ENCODE measurements around the gene SLC25A12.
"Not testable (repeated sequence)": the region's sequence is repeated elsewhere in the genome, so short reads cannot be mapped to it uniquely, and the experiment has no call there.

SLC25A12 gene

DNA sequence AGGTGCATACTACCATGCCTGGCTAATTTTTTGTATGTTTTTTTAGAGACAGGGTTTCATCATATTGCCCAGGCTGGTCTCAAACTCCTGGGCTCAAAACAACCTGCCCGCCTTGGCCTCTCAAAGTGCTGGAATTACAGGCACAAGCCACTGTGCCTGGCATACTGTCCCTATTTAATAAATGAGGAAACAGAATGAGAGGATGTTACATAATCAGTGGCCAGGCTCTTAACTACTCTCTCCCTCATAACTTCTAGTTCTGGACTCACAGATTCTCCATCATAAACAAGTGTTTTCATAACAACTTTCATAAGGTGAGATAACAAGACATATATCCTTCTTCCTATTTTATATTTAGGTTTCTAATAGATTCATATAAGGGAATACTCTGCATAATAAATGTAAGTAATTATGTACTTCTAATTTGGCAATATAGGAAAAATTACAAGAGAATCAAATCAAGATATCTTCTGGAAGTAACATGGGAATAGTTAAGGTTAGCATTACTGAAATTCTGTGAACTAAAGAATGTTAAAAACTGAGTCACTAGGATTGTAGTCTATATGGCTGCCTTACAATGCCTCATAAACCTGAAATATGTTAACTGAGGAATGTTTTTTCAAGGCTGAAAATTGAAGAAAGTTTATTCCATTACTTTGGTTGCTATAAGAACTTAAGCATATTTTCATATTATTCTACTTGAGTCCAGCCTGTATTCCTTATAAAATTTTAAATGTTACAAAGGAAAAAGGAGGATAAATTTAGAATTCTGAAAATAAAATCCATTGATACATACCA, 71.3 kb downstream of the SLC25A12 start:
- no peak for DNase-seq (ENCODE audit: low read depth in 2 of 2)

DNA sequence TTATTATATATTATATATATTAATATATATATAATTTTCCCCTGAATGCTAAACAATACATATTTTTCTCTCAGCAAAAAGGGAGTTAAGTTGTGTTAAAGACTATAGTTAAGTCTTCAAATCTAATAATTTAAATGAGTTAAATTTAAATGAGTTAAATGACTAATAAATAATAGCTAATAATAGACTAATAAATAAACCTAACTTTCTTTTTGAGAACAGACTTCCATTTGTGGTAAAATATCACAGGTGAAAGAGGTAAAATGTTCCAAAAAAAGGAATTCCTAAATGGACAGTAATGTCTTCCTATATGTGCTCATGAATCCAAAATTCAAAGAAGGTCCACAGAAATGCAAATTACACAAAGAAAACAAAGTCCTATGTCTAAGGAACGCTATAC, 74.6 kb downstream of the SLC25A12 start:
- no peak for DNase-seq (ENCODE audit: low read depth in 2 of 2)

DNA sequence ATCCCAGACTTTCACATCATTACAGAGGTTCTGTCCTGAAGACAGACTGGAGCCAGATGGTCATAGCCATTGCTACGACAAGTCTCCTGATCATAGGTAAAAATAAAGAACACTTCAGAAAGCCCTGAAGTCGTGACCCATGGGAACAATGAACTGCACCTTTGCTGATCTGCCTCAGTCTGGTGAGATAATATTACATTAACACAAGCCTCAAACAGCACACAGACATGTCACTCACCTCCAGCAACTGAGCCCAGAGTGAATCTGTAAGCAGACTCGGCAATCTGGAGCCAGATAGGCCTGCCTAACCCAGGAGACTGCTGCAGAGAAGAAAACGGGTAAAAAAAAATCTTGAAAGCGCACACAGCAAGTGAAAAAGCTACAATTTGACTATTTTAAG, 79.2 kb downstream of the SLC25A12 start:
- DNase-seq (ENCODE audit: low read depth in 2 of 2), result no peak

DNA sequence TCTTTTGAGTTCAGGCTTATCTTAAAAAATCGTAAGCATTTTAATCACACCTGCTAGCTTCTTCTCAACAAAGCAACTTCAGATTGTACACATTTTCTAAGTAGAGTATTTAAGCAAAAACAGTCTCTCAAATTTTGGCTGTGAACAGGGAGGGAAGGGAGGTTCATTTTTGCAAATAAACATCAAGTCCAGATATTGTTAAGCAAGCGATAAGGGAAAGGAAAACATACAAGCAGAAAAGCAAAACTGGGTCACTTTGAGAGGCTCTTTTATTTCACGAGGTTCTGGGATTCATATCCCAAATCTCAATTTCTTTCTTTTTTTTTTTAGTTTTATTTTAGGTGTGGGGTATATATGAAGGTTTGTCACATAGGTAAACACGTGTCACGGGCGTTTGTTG, 79.9 kb downstream of the SLC25A12 start:
- no peak for DNase-seq (ENCODE audit: low read depth in 2 of 2)

DNA sequence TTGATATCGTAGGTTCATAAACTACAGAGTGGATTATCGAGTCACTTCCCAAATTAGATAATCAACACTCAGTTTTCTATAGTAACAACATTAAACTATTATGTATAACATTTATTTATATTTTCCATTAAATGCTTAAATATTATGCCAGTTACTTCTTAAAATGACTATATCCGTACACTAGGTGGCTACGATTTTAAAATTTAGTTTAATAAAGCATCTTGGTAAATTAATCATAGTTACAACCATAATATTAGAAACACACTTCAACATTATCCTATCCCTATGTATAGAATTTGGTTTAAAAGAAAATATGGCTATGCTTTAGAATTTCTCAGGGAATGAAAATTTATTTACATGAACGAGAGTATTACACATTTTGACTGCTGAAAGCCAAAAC, 80.3 kb downstream of the SLC25A12 start:
- DNase-seq (ENCODE audit: low read depth in 2 of 2), result no peak

DNA sequence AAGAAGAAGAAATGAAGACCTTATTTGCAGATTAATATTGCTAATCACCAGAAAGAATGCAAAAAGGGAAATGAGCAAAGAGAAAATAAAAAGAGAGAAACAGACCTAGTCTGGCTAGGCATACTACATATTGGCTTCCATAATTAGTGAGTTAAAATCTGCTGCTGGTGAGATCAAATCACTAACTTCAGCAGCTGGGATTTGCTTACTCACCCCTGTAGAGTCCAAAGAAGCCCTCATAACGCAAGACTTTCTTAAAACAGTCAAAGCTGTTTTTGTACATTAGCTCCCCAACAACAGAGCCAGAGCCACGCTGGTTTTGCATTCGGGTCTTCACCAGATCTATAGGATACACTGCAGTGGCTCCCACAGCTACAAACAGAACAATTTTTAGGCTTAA, 80.9 kb downstream of the SLC25A12 start:
- DNase-seq (ENCODE audit: low read depth in 2 of 2), result no peak

DNA sequence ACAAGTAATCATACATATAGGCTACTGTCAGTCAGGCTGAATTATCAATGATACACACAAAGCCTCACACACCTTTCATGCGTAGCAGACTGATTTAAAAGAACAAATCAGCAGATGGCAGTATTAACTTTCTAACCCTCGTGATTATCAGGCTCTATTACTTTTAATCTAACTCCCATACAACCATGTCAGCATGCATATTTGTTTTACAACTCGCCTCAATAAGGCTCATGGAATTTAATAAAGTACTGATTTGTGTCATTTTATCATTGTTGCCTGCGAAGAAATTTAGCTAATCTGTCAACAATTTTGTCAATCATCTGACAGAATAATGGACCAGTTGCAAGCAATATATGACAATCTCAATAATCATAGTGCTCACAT, 82.8 kb downstream of the SLC25A12 start:
- DNase-seq (ENCODE audit: low read depth in 2 of 2), result no peak

DNA sequence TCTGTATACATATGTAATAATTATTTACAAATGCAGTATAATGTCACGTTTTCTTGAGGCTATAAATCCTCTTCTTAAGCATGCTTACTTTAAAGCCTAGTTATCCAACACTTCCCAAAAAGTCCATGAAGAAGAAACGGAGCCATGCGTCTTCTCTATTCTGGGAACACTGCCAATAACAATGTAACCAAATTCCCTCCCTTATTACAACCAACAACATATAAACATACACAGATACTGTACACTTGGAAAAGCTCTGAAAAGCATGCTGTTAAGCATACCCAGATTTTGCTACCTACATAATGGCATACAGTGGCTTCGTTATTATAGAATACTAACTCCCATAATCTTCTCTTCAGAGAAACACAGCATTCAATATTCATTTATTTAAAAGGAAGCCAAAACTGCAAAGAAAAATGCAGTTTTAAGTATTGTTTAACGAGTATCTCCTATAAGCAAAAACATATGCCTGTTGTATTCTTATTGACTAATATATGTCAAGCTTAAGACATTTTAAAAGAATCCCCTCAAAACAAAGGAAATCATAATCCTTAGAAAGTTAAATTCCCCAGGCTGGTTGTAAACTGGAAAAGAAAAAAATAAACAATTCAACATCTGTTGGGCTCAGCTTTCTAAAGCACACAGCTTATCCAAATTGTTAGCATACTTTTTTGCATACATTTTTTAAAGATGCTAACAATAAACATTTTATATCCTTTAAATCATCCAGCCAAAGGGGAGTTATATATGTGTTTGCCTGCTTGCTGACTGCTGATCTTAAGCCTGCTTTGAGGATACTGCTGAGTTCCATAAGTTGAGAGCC, 83.4 kb downstream of the SLC25A12 start:
- DNase-seq (ENCODE audit: low read depth in 2 of 2), result no peak

DNA sequence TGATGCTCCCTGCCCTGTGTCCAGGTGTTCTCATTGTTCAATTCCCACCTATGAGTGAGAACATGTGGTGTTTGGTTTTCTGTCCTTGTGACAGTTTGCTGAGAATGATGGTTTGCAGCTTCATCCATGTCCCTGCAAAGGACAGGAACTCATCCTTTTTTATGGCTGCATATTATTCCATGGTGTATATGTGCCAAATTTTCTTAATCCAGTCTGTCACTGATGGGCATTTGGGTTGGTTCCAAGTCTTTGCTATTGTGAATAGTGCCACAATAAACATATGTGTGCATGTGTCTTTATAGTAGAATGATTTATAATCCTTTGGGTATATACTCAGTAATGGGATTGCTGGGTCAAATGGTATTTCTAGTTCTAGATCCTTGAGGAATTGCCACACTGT, 85.2 kb downstream of the SLC25A12 start:
- DNase-seq (ENCODE audit: low read depth in 2 of 2), result not testable (repeated sequence)

DNA sequence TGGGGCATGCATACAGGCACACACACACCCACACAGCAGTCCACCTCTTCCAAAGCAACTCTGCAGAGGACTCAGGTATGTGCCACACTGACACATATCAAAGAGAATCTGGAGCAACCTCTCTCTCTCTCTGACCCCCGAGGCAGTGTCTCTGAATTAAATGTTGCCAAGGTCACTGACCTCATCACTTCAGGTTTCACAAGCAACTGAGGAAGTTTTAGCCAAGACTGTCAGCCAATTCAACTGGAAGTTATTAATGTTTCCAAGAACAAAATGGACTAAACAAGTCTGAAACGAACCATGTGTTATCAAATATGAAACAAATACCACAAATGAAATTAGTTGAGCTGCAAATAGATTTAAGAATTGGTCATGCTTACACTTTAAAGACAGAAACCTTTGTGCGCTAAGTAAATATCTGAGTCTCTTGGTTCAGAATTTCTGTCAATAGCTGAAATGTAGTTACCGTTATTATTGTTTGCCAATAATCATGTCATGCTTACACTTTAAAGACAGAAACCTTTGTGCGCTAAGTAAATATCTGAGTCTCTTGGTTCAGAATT, 86.1 kb downstream of the SLC25A12 start:
- DNase-seq (ENCODE audit: low read depth in 2 of 2), result no peak

DNA sequence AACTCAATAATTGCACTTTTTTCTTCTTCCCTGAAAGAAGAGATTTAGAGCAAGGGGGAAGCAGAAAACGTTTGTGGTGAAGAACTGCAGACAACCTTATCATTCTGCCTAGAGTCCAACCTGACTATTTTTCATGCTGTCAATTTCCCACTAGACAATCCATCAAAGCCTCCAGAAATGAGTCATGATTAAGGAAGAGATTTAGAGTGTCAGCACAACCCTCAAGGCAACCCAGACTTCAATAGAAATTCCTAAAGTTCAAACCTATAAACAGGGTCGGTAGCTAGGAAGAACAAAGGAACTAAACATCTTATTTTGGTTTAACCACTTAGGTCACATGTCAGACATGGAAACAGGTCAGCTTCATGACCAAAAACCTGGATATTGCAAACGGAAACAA, 86.9 kb downstream of the SLC25A12 start:
- no peak for DNase-seq (ENCODE audit: low read depth in 2 of 2)

DNA sequence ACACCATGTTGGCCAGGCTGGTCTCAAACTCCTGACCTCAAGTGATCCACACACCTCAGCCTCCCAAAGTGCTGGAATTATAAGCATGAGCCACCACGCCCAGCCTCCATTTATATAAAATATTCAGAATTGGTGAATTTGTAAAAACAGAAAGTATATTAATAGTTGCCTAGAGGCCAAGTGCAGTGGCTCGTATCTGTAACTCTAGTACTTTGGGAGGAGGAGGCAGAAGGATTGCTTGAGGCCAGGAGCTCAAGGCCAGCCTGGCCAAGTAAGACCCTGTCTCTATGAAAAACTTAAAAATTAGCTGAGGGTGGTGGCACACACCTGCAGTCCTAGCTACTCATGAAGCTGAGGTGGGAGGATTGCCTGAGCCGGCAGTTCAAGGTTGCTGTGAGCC, 89.6 kb downstream of the SLC25A12 start:
- no peak for DNase-seq (ENCODE audit: low read depth in 2 of 2)

DNA sequence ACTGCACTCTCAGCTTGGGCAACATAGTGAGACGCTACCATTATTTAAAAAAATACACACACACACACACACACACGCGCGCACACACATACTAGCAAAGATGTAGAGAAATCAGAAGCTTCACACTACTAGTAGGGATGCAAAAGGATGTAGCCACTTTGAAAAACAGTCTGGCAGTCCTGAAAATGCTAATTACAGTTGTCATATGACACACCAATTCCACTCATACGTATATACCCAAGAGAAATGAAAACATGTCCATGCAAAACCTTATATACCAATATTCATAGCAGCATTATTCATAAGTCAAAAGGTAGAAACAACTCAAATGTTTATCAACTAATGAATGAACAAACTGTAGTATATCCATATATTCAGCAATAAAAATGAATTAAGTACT, 90.3 kb downstream of the SLC25A12 start:
- DNase-seq (ENCODE audit: low read depth in 2 of 2), result no peak

DNA sequence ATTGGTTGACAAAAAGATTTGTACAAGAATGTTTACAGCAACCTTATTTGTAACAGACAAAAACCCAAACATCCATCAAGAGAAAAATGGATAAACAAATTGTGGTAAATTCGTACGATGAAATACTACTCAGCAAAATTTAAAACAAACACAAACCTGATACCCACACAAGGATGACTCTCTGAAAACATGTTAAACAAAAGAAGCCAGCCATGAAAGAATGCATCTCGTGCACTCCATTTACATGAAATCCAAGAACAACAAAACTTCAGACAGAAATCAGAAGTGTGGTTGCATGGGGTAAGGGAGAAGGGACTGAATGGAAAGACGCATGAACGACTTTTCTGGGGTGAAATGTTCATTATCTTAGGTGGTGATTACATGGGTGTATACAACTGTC, 93.4 kb downstream of the SLC25A12 start:
- DNase-seq (ENCODE audit: low read depth in 2 of 2), result no peak

DNA sequence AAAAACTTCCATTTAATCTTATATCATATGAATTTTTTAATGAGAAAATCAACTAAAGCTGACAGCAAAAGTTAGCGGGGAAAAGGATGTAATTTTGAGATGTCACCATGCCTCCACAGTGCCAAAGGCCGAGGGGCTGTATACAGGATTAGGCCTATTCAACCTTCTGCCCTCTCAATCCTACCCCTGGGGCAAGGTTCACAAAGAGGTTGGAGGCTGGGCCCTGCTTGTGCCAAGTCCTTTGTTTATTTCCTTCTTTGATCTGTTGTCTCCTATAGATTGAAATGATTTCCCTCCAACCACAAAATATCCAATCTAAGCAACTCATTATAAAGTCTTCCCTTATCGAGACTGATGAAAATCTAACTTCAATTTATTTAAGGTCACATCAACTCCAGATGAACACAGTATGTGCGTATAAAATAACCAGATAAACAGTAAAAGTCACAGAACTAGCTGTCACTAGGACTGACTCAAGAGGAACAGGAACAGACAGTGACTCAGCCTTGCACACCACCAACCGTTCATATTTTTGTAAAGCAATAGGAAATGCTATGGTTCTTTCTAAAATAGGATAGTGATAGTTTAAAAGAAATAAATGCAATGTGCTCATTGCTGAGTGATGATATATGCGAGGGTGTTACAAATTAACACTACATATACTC, 95.8 kb downstream of the SLC25A12 start:
- DNase-seq (ENCODE audit: low read depth in 2 of 2), result no peak

DNA sequence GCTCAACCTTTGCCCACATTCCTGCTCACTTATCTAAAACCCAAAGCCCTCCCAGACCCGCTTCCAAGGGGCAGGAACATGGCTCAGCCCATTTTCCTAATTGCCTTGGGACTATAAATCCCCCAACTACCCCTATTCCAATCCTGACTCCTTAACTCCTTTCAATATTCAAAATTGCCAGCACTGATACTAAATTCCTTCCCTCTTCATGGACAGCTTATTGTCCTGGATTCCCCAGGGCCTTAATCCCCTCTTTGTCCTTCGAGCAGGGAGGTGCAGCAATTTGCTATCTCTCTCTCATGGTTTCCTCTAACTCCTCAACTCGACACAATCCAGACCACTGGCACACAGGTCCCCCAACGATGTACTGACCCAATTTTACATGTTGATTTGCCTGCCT, 99.1 kb downstream of the SLC25A12 start:
- no peak for DNase-seq (ENCODE audit: low read depth in 2 of 2)

DNA sequence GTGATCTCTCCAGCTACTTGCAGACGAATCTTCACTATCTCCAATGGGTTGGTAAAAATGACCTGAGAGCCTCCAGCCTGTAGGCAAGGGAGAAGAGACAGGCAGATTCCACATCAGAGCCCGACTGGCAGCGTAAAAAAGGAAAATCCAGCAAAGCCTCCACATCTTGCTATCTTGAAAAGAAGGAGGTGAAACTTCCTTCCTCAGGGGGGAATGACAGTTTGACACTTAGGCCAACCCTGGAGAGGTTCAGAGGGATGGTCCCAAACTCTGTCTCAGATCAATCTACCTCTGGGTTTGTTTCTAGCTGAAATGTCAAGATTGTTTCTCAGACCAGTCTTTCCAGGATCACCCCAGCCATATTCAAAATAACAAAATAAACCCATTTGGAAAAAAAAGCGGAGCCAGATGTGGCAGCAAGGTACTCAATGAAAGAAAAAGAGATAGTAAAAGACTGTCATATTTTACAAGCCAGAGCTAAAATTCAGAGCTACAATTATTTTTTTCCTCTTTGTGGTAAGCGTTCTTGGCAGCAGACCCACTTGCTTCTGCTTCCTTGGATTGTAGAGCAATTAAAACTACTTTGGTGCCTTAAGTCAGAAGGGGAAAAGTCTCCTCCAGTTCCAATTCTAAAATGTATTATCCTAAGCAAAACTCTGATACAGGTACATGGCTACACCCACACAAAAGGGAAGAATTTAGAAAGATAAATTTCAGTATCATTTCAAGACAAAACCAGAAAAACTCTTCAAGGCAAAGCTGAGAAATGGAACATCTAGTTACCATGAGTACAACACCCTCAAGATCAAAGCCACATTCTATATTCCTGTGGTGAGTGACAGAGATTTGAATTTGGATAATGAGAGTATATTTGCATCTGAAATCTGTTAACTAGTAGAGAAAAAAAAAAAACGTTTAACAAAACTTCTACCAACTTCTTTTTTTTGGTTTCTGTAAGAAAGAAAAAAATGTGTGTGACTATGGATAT, 100.1 kb downstream of the SLC25A12 start:
- DNase-seq (ENCODE audit: low read depth in 2 of 2), result no peak

DNA sequence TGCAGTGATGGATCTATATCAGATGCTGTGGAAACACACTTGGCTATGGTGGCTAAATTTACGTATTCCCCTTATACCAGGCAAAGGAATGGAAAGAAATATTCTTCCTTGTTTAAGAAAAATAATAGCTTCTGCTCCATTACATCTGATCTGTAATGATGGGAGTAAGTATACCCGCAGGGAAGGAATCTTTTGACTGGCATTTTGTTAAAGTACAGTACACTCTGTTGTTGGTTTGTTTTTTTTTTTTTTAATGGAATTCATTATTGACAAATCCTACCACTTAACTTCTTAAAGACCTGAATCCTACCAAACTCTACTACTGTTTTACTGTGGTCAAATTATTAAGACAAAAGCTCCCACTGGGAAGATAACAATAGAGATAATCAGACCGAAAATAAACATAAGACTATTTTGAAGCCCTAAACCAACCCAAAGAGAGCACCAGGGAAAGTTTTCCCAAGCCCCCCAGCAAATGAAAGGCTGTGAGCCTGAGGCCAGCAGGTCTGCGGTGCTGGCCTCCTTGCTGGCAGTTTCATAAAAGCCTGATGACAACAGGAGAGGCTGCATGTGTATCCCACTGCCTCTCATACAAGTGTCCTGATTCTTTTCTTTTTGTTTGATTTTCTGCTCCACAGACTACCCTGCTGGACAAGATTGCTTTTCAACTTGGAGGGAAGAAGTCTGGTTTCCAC, 101.0 kb downstream of the SLC25A12 start:
- no peak for DNase-seq (ENCODE audit: low read depth in 2 of 2)

DNA sequence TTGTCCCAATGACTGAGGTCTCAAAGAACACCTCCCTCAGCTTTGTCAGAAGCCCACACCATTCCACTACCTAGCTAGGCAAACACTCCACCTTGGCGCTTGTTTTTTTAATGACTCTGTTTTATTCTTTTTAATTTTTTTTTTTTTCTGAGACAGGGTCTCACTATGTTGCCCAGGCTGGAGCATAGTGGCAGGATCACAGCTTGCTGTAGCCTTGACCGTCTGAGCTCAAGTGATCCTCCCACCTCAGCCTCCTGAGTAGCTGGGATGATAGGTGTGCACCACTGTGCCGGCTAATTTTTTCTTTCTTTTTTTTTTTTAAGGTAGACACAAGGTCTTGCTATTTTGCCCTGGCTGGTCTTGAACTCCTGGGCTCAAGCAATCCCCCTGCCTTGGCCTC, 101.9 kb downstream of the SLC25A12 start:
- no peak for DNase-seq (ENCODE audit: low read depth in 2 of 2)

DNA sequence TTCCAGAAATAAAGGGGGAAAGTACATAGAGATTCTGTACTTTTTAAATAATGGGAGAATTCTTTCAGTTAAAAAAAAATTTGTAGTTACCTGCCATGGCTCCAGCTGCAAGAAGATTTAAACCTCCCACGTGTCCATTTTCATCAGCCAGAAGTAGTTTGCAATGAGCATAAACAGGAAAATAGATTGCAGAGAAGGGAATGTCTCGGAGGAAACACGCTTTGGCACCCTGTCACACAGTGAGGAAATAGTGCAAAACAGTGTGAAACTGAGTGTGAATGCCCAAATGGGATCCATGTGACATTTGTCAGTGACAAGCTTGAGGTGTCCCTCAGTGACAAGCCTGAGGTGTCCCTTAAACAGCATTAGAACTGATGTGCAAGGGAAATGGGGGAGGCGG, 102.7 kb downstream of the SLC25A12 start:
- no peak for DNase-seq (ENCODE audit: low read depth in 2 of 2)

DNA sequence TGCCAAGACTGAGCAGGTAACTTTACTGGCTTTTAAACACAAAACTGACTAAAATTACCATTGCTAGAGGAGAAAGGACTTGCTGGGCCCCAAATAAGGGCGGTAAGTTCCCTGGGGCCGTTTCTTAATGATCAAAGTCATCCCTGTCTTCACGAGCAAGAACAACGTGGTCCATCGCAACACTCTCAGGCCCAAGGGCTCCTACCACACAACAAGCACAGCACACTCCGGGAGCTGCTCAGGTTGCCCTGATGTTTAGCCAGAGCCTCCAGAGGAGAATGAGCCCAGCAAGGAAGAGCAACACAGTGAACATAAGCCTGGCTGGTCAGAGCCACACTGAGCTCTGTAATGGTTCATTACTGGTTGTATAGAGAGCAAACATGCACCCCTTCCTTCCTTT, 104.1 kb downstream of the SLC25A12 start:
- DNase-seq (ENCODE audit: low read depth in 2 of 2), result no peak

Data from stimulated activated CD8-positive, alpha-beta memory T cell treated with anti-CD3 and anti-CD28 coated beads, Interleukin-7, amount 100 ng/mL, for 4 hours (primary cell).